Colonic mucosa (tissue), 4 donors: ENCODE results near the gene ARL4D. TPM values are rescaled to one million over a fixed set of nuclear protein-coding genes. Genes with fewer than 3 reads are reported as not detected.
"Not testable (repeated sequence)": the region's sequence is repeated elsewhere in the genome, so short reads cannot be mapped to it uniquely, and the experiment has no call there.

Source experiments
- DNase-seq: peaks from one replicate; pipeline ENCODE4 v3.0.0-alpha.2; 2020
- H3K27ac ChIP-seq: fragments of 200-600 bp; one replicate; pipeline ENCODE4 v1.8.0; 2021
- H3K27me3 ChIP-seq: fragments of 200-600 bp; one replicate; pipeline ENCODE4 v1.8.0; 2021
- H3K36me3 ChIP-seq: fragments of 200-600 bp; one replicate; pipeline ENCODE4 v1.8.0; 2021
- H3K4me1 ChIP-seq: fragments of 200-600 bp; one replicate; pipeline ENCODE4 v1.8.0; 2021; ENCODE audit warnings: mild to moderate bottlenecking
- H3K4me3 ChIP-seq: fragments of 200-600 bp; one replicate; pipeline ENCODE4 v1.8.0; 2021
- H3K9ac ChIP-seq, 2 donors: one replicate each; pipeline ENCODE4 v1.7.0; 2013; ENCODE audit warnings: control low read depth in 2 of 2, low read depth in 2 of 2, low read length in 2 of 2
- H3K9me3 ChIP-seq: fragments of 200-600 bp; one replicate; pipeline ENCODE4 v1.8.0; 2021
- CTCF ChIP-seq: fragments of 200-600 bp; IDR thresholded peaks from one replicate; pipeline ENCODE4 v1.8.0; 2022; ENCODE audit warnings: antibody characterized with exemption, mild to moderate bottlenecking
- intact Hi-C: fragments of 100-400 bp; cut with DNase I; formaldehyde crosslinking; loops from one replicate; pipeline ENCODE4 v1.14.1; 2022
- total RNA-seq, 2 donors: library from RNA; stranded (reverse); fragmentation: NEBNext Ultra II Directional in 1 of 2; extraction: Animal tissue kit (Norgen Biotek cat#: 25700) in 1 of 2; gene quantifications; one replicate each; pipeline ENCODE4 v1.2.1, GENCODE V29; 2021
- donor health status: healthy.
- donor health status: DM: no; HTN: no; CAD: no.
- donor health status: DM: no; HTN: no; CAD: no.

The ARL4D gene
- total RNA-seq, 2 donors from 2014 or later, result 2.0 to 5.7 TPM

DNA sequence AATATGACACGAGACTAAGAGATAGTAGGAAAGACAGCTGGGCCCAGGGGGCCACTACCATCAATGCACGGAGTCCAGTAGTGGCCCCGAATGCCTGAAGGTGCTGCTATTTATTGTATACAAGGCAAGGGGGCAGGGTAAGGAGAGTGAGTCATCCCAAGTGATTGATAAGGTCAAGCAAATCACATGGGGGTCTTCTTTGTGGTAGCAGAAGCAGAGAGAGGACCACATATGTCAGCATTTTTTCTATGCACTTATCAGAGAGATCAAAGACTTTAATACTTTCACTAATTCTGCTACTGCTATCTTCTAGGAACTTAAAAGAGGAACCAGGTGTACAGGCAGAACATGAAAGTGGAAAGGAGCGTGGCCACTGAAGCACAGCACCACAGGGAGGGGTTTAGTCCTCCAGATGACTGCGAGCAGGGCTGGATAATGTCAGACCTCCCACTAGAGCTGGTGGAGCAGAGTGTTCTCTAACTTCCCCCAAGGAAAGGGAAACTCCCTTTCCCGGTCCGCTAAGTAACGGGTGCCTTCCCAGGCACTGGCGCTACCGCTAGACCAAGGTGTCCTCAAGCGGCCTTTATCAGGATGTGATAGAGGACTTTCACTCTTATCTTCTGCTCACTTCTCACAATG lies 26.4 kb upstream of the ARL4D start:
- Histone ChIP-seq H3K4me1 (no peaks in the 10 kb centered on the region), H3K27ac (no peak overlapping the region), H3K9me3 (no peaks in the 10 kb centered on the region), H3K36me3 (no peaks in the 10 kb centered on the region), H3K9ac (no peak overlapping the region), H3K4me3 (no peak overlapping the region), H3K27me3 (no peaks in the 10 kb centered on the region)
- no peak for TF ChIP-seq CTCF
- intact Hi-C loops, result no loop called here
- no peak for DNase-seq

DNA sequence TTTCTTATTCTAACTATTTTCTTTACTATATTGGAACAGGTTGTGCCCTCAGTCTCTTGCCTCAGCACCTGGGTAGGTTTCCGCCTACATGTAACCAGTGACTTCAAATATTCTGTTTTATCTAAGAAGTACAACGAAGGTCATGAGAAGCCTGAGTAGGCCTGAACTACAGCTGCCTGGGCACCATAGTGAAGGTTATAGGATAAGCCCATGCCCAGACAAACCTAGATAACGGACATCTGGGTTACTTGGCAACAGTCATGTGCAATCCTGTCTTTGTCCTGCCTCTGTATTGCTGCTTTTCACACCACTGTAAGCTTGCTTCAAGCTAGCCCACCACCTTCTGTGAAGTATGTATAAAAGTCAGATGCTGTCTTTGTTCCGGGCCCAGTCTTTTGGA lies 25.4 kb upstream of the ARL4D start:
- no peak overlapping the region for H3K27ac ChIP-seq
- no peaks in the 10 kb centered on the region for H3K4me1 ChIP-seq
- H3K9ac ChIP-seq, result no peak overlapping the region
- TF ChIP-seq CTCF, result no peak
- H3K36me3 ChIP-seq, result no peaks in the 10 kb centered on the region
- H3K9me3 ChIP-seq, result no peaks in the 10 kb centered on the region
- no peak for DNase-seq
- intact Hi-C loops, result no loop called here
- H3K27me3 ChIP-seq, result no peaks in the 10 kb centered on the region
- no peak overlapping the region for H3K4me3 ChIP-seq

- H3K4me1 ChIP-seq, H3K9me3 ChIP-seq, DNase-seq, intact Hi-C loops, H3K27me3 ChIP-seq, H3K27ac ChIP-seq, H3K4me3 ChIP-seq, H3K9ac ChIP-seq, H3K36me3 ChIP-seq: not testable (repeated sequence)
Measured at GRCh38 chr17:43375915-43376314, 22.9 kb upstream of the ARL4D start.

DNA sequence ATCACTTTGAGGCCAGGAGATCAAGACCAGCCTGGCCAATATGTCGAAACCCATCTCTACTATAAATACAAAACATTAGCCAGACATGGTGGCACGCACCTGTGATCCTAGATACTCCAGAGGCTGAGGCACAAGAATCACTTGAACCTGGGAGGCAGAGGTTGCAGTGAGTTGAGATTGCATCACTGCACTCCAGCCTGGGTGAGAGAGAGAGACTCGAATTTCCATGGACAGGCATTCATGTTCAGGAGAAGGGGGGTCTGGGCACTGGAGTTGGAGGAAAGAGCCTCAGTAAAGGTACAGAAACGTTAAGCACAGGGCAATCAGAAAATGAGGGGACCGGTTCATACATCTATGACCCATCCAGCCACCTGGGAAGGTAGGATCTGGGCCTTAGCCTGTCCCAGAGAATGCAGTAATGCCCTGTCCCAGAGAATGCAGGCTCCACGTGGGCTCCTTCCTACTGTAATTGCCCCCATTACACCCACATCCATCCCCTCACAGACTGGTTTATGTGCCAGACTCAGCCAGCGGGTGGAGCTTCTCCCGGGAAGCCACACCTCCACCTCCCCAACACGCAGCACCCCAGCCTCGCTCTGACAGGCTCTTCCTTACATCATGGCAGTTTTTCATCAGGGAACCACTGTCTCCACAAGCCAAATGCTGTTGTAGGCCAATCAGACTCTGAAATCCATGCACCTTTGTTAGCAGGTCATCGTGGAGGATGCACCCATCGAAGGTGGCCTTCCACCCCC lies 21.6 kb upstream of the ARL4D start:
- Histone ChIP-seq H3K4me1 (no peaks in the 10 kb centered on the region), H3K27ac (no peak overlapping the region), H3K36me3 (no peaks in the 10 kb centered on the region), H3K27me3 (no peaks in the 10 kb centered on the region), H3K4me3 (no peak overlapping the region), H3K9ac (no peak overlapping the region), H3K9me3 (peaks cover 7% of the 10 kb centered on the region)
- no peak for DNase-seq
- intact Hi-C loops, result no loop called here
- no peak for TF ChIP-seq CTCF

- Histone ChIP-seq H3K4me1 (no peaks in the 10 kb centered on the region), H3K36me3 (no peaks in the 10 kb centered on the region), H3K9me3 (peaks cover 7% of the 10 kb centered on the region), H3K4me3 (no peak overlapping the region), H3K27me3 (no peaks in the 10 kb centered on the region), H3K9ac (no peak overlapping the region), H3K27ac (no peak overlapping the region)
- no peak for TF ChIP-seq CTCF
- intact Hi-C loops, result no loop called here
- no peak for DNase-seq
Measured at GRCh38 chr17:43378766-43379165, 20.0 kb upstream of the ARL4D start.

- intact Hi-C loops, result no loop called here
- no peaks in the 10 kb centered on the region for H3K27me3 ChIP-seq
- no peak overlapping the region for H3K9ac ChIP-seq
- DNase-seq, result no peak
- no peaks in the 10 kb centered on the region for H3K36me3 ChIP-seq
- H3K9me3 ChIP-seq, result peaks cover 7% of the 10 kb centered on the region
- H3K4me3 ChIP-seq, result no peak overlapping the region
- TF ChIP-seq CTCF, result no peak
- no peaks in the 10 kb centered on the region for H3K4me1 ChIP-seq
- no peak overlapping the region for H3K27ac ChIP-seq
Measured at GRCh38 chr17:43380307-43380706, 18.5 kb upstream of the ARL4D start.
